ENCODE data around the gene GANAB. TPM values are rescaled to one million over a fixed set of nuclear protein-coding genes. Genes with fewer than 3 reads are reported as not detected.

The GANAB gene
- total and polyA plus RNA-seq, 2 of the 13 experiments (the other 11 are each of a cell fraction or from before 2014, with no cell fraction given) = 99.5 to 234 TPM

- TF ChIP-seq ZNF605 (CRISPR knock-in tag; IDR thresholded peaks at IDR 0.05) = peak; percentile 35; the same call in 1 of the 2 replicates
- no peak for TF ChIP-seq FLYWCH1 (CRISPR knock-in tag; IDR thresholded peaks at IDR 0.05)
- TF ChIP-seq HES4 (CRISPR knock-in tag; IDR thresholded peaks at IDR 0.05; ENCODE audit: borderline replicate concordance) = no peak
- no peak for TF ChIP-seq HIVEP1 (CRISPR knock-in tag; IDR thresholded peaks at IDR 0.05)
- TF ChIP-seq KAT8 (CRISPR knock-in tag; IDR thresholded peaks at IDR 0.05) = peak; percentile 79
- TF ChIP-seq NCOA2 (CRISPR knock-in tag; IDR thresholded peaks at IDR 0.05) = peak; percentile 20; the same call in 1 of the 2 replicates
- TF ChIP-seq MNT (IDR thresholded peaks at IDR 0.05) = 0 out of 2 replicates have a peak, but pooled peaks have one; percentile 6
- no peak for TF ChIP-seq DZIP1 (CRISPR knock-in tag; IDR thresholded peaks at IDR 0.05)
- TF ChIP-seq ZFP36 (IDR thresholded peaks at IDR 0.05; ENCODE audit: borderline replicate concordance, low read depth, low read length, partially characterized antibody) = no peak
- peak; percentile 86; the same call in 1 of the 2 replicates for TF ChIP-seq ETV5 (CRISPR knock-in tag; IDR thresholded peaks at IDR 0.05; ENCODE audit: borderline replicate concordance)
- no peak for TF ChIP-seq POLR2AphosphoS5 (IDR thresholded peaks at IDR 0.05; ENCODE audit: low read depth, low read length)
- no peak for TF ChIP-seq MEF2D (CRISPR knock-in tag; IDR thresholded peaks at IDR 0.05)
- TF ChIP-seq ZNF296 (CRISPR knock-in tag; conservative IDR thresholded peaks at IDR 0.05) = no peak
- TF ChIP-seq ZNF740 (CRISPR knock-in tag; IDR thresholded peaks at IDR 0.05) = peak; percentile 97
- TF ChIP-seq RBAK (CRISPR knock-in tag; IDR thresholded peaks at IDR 0.05) = no peak
- 0 out of 2 replicates have a peak, but pooled peaks have one; percentile 14 for TF ChIP-seq LCORL (IDR thresholded peaks at IDR 0.05)
- TF ChIP-seq LCORL (CRISPR knock-in tag; IDR thresholded peaks at IDR 0.05) = no peak
- no peak for TF ChIP-seq ZNF549 (CRISPR knock-in tag; IDR thresholded peaks at IDR 0.05)
- TF ChIP-seq ZNF280B (CRISPR knock-in tag; IDR thresholded peaks at IDR 0.05; ENCODE audit: borderline replicate concordance) = no peak
- peak; percentile 75 for TF ChIP-seq ELF1 (CRISPR knock-in tag; IDR thresholded peaks at IDR 0.05)
- 0 out of 2 replicates have a peak, but pooled peaks have one; percentile 22 for TF ChIP-seq ZBTB43 (CRISPR knock-in tag; conservative IDR thresholded peaks at IDR 0.05)
- TF ChIP-seq ZNF616 (CRISPR knock-in tag; IDR thresholded peaks at IDR 0.05; ENCODE audit: low read depth) = no peak
Observed at GRCh38 chr11:62599069-62599696, 47.2 kb downstream of the GANAB start (continued).
